ENCODE data around the gene LYL1.
A peak's percentile ranks its signal among the peaks of the same experiment; 100 is the strongest.

LYL1 gene

DNA sequence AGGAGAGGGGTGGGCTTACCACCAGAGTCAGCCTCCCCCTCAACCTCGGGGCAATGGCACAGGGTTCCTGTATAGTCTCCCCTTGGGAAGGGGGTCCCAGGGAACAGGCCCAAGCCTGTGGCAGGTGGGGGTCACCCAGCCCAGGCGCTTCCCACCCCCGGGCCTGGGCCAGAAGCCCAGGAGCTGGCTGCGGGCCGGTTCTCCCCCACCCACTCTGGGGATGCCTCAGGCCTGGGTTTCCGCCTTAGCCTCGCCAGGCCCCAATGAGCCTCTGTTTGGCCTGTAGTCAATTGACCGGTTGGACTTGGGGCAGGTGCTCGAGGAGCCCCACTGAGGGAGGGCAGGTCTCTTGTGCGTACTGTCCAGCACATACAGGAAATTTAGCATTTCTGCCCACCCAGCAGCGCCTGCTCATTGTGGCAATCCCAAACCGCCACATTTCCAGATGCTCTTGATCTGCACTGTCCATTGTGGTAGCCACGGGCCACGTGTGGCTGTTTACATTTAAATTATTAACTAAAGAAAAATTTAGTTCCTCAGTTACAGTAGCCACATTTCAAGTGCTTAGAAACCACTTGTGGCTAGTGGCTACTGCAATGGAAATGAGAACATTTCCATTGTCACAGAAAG lies 9.9 kb downstream of the LYL1 start:
- Mint-ChIP-seq H3K36me3 (no peaks in the 10 kb centered on the region), H3K4me1 (peaks cover 14% of the 10 kb centered on the region), H3K9me3 (no peaks in the 10 kb centered on the region), H3K27me3 (peaks cover 10% of the 10 kb centered on the region), H3K27ac (no peak overlapping the region), H3K4me3 (no peak overlapping the region)

DNA sequence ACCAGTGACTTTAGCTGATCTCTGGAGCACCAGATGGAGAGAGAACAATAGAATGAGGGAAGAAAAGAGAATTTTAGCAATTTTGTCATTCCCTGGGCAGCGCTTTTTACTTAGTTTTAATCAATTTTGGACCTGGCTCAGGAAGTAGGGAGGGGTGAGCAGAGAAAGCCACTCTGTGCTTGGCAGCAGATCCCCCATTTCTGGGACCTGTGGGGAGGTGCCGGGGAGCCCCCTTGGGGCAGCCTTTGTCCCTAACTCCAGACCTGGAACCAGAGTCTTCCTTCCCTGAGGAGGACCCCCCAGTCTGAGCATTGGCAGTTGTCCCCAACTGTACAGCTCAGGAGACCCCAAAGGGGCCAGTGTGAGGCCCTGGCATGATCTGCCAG lies 10.5 kb downstream of the LYL1 start:
- H3K27ac Mint-ChIP-seq = no peak overlapping the region
- no peaks in the 10 kb centered on the region for H3K9me3 Mint-ChIP-seq
- peaks cover 12% of the 10 kb centered on the region for H3K4me1 Mint-ChIP-seq
- H3K36me3 Mint-ChIP-seq = no peaks in the 10 kb centered on the region
- H3K27me3 Mint-ChIP-seq = peaks cover 10% of the 10 kb centered on the region
- no peak overlapping the region for H3K4me3 Mint-ChIP-seq

DNA sequence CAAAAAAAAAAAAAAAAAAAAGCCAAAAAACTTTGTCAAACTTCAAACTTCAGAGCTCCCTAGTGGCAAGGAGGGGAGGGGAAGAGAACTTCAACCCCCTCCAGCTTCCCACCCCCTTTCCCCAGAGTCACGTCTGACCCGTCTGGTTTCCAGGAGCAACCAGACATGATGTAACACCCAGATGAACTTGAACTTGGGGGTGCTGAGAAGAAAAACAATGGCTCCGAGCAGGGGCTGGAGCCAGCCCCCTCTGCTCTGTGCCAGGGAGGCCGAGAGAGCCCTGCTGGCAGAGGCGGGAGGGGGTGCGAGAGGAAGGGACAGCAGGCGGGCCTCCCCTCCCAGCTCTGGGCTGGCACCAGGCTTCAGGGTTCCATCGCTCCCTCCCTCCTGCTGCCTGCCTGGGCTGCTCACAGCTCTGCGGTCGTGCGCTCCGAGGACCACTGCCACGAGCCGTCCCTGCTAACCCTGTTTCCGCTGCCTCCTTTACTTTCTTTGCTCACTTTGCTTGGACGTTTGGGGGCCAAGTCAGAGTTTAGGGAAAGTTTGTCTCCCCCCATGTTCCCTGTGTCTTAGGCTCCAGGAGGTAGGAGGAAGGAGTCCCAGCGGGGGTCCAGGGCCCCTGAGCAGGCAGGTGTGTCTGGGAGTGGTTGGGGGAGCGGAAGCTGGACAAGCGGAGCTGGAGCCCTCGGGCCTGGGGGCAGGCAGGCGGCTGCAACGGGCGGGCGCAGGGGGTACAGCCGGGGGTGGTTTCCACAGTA lies 11.1 kb downstream of the LYL1 start:
- no peak overlapping the region for H3K4me3 Mint-ChIP-seq
- no peaks in the 10 kb centered on the region for H3K36me3 Mint-ChIP-seq
- H3K4me1 Mint-ChIP-seq = peaks cover 9% of the 10 kb centered on the region
- H3K9me3 Mint-ChIP-seq = no peaks in the 10 kb centered on the region
- H3K27ac Mint-ChIP-seq = peak overlapping the region; percentile 41
- peaks cover 6% of the 10 kb centered on the region for H3K27me3 Mint-ChIP-seq

DNA sequence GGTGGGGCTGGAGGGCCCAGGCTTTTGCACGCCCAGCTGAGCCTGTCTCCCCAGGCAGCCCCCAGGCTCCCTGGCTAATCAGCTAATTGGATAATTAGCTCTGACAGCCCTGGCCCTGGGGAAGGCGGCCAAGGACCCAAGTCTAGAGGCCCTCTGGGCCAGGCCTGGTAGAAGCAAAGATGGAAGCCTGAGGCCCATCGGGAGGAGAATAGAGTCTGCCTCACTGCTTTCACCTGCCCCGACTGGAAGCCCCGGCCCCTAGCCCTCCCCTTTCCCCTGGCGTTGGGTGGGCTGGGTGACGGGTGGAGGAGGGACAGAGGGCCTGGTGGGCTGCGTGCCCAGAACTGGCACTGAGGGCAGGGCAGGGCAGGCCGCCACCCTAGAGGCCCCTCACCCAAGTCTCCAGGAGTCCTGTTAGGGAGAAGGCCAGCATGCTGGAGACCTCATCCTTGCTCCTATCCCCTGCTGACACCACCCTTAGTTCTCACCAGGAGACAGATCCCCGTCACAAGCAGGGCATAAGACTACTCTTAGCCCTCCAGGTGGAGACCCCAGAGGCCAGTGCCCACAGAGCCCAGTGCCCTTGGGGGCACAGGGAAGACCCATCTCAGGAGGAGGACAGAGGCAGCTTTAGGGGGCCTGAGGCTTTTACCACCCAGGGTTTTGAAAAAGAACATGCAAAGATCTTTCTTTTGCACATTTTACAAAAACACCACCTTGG lies 12.0 kb downstream of the LYL1 start:
- H3K27ac Mint-ChIP-seq = no peak overlapping the region
- peaks cover 3% of the 10 kb centered on the region for H3K27me3 Mint-ChIP-seq
- H3K36me3 Mint-ChIP-seq = no peaks in the 10 kb centered on the region
- no peak overlapping the region for H3K4me3 Mint-ChIP-seq
- H3K9me3 Mint-ChIP-seq = no peaks in the 10 kb centered on the region
- peaks cover 3% of the 10 kb centered on the region for H3K4me1 Mint-ChIP-seq

DNA sequence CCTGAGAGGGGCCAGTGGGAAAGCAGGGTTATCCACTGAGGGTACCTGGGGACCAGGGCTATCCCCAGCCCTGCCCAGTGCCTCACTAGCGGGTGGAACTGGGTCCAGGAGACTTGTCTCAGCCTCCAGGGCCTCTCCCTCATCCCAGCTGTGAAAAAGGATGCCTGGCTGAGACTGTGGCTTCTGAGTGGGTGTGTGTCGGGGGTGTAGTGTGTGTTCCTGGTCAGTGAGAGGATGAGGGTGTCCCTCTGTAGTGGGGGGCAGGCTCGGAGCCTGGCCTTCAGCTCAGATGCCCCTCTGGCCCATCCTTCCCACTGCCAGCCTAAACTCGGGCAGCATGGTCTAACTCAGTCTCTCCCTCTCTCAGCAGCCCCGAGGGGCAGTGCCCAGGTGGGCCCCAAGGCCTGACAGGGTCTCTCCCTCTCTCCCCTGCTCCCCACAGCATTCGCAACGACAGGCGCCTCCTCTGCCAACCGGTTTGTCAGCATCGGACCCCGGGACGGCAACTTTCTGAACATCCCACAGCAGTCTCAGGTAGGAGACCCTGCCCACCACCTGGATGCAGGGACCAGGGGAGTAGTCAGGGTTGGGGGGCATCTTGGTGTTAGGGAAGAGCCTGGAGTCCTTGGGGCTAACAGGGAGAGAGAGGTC lies 12.7 kb downstream of the LYL1 start:
- H3K9me3 Mint-ChIP-seq = no peaks in the 10 kb centered on the region
- no peak overlapping the region for H3K27ac Mint-ChIP-seq
- peaks cover 3% of the 10 kb centered on the region for H3K4me1 Mint-ChIP-seq
- H3K27me3 Mint-ChIP-seq = peaks cover 3% of the 10 kb centered on the region
- no peak overlapping the region for H3K4me3 Mint-ChIP-seq
- no peaks in the 10 kb centered on the region for H3K36me3 Mint-ChIP-seq

DNA sequence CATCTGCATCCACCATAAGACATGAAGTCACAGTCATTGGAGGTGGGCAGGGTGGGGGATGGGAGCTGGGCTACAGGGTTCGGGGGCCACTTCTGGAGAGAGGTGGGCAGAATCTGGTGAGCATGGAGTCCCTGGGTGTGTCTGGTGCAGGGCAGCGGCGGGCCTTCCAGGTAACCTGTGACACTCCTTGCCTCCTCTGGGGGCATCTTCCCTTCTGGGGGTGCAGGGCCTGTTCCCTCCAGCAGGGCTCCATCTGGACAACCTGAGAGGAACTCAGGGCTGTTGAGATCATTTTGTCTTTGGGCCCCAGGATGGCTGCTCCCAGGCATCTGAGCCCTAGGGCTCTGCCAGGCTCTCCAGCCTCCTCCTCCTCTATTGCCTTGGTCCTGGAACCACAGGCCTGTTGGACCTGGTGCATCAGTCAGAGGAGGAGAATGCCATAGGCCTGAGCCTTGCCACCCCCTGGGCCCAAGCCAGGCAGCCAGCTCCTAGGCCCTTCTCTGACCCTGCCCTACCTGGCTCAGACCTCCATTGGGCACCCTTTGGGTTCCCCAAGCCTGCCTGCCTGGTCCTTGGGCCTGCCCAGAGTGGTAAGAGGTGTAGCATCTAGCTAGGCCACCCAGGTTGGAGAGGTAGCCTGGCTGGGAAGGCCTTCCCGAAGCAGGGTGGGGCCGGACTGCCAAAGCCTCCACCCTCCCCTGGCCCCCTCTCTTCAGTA lies 13.4 kb downstream of the LYL1 start:
- Mint-ChIP-seq H3K36me3 (no peaks in the 10 kb centered on the region), H3K9me3 (no peaks in the 10 kb centered on the region), H3K4me1 (no peaks in the 10 kb centered on the region), H3K27ac (no peak overlapping the region), H3K27me3 (peaks cover 2% of the 10 kb centered on the region), H3K4me3 (no peak overlapping the region)

DNA sequence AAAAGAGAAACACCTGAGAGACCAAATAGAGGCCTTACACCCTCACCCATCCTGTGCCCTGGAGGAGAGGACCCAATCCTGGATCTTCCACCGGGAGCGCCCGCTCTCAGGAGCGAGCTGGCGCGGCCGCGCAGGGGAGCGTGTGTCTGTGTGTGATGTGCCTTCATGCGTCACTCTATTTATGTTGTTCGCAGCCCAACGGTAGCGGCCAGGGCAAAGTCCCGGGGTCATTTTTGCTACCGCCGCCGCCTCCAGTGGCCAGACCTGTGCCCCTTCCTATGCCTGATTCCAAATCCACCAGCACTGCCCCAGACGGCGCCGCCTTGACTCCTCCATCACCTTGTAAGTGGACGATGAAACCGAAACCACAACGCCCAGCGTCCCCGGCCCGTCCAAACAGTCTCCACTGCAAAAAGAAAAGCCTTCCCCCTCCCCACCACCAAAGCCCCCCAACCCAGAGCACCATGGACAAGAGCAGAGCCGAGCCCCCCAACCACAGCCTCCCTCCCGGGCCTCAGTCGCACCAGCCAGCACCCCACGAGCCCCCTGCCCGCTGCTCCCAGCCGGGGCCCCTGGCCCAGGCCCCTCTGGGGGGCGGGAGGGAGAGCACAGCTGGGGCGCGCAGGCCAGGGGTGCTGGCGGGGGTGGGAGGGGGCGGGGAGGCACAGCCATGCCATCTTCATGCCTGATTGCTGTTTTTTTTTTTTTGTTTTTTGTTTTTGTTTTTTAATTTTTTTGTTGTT lies 14.7 kb downstream of the LYL1 start:
- Mint-ChIP-seq H3K4me3 (no peak overlapping the region), H3K9me3 (no peaks in the 10 kb centered on the region), H3K4me1 (no peaks in the 10 kb centered on the region), H3K27ac (no peak overlapping the region), H3K27me3 (no peaks in the 10 kb centered on the region), H3K36me3 (no peaks in the 10 kb centered on the region)

DNA sequence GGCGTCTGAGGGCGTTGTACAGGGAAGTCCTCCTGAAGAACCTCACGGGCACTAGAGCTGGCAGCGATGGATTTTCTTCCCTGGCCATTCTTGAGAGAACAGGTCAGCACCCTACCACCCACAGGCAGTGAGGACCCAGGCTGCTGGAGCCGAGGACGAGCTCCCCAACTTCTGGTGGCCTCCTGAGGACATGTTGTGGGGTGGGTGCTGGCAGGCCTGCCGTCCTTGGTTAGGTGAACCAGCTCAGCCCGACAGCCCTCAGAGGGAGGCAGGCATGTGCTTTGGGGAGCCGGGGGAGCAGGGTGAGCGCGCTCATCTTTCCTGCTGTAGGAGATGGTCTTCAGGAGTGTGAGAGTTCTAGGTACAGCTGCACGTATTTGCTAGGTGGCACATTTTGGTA lies 15.4 kb downstream of the LYL1 start:
- no peaks in the 10 kb centered on the region for H3K4me1 Mint-ChIP-seq
- H3K27me3 Mint-ChIP-seq = no peaks in the 10 kb centered on the region
- H3K27ac Mint-ChIP-seq = no peak overlapping the region
- H3K9me3 Mint-ChIP-seq = no peaks in the 10 kb centered on the region
- H3K36me3 Mint-ChIP-seq = no peaks in the 10 kb centered on the region
- H3K4me3 Mint-ChIP-seq = no peak overlapping the region

DNA sequence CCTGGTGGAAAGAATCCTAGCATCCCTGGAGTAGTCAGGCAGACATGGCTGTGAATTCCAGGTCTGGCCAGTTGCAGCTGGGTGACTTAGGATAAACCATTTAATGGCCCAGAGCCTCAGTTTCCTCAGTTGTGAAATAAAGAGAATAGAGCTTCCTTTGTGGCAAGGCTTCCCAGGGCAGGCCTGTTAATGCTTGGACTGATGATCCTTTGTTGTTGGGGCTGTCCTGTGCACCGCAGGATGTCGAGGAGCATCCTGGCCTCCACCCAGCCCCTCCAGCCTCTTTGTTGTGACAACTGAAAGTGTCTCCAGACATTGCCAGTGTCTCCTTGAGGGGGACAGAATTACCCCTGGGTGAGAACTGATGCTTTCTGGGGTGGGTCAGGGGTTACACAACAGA lies 16.3 kb downstream of the LYL1 start:
- H3K36me3 Mint-ChIP-seq = no peaks in the 10 kb centered on the region
- H3K4me3 Mint-ChIP-seq = no peak overlapping the region
- H3K27ac Mint-ChIP-seq = no peak overlapping the region
- no peaks in the 10 kb centered on the region for H3K4me1 Mint-ChIP-seq
- H3K9me3 Mint-ChIP-seq = no peaks in the 10 kb centered on the region
- no peaks in the 10 kb centered on the region for H3K27me3 Mint-ChIP-seq

DNA sequence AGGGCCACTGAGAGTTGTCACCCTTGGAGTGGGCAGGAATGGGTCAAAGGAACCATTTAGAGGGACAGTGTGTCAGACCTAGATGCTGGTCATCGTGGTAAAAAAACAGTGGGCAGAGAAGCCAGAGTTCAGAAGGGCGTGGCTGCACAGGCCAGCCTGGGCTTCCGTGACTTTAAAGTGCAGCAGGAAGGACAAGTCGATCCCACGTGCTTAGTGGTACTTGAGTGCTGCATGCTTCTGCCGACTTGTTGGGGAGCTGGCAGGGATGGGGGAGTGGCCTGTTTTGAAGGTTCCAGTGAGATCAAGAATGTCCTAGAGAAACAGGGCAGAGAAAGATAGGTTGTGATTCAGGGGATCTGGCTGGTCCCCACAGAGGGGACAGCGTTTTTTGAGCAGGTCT lies 17.0 kb downstream of the LYL1 start:
- H3K4me1 Mint-ChIP-seq = no peaks in the 10 kb centered on the region
- no peaks in the 10 kb centered on the region for H3K36me3 Mint-ChIP-seq
- H3K4me3 Mint-ChIP-seq = no peak overlapping the region
- no peaks in the 10 kb centered on the region for H3K9me3 Mint-ChIP-seq
- no peak overlapping the region for H3K27ac Mint-ChIP-seq
- H3K27me3 Mint-ChIP-seq = no peaks in the 10 kb centered on the region

DNA sequence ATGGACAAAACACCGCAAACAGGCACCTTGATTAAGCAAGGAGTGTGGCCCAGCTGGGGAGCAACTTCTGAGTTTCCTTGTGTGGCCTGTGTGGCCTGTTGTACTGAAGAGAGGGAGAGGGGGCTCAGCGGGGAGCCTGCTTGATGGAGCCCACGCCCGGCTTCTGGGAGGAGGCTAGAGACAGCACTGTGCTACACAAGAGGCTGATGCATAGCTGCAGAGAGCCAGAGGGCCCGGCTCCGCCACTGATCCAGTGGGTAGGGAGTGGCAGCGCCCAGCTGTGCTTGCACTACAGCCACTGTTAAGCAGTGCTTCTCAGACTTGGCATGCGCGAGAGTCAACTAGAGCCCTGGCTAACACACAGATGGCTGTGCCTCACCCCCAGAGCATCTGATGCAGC lies 19.0 kb downstream of the LYL1 start:
- Mint-ChIP-seq H3K27ac (no peak overlapping the region), H3K4me3 (no peak overlapping the region), H3K27me3 (no peaks in the 10 kb centered on the region), H3K4me1 (peaks cover 4% of the 10 kb centered on the region), H3K36me3 (no peaks in the 10 kb centered on the region), H3K9me3 (no peaks in the 10 kb centered on the region)

DNA sequence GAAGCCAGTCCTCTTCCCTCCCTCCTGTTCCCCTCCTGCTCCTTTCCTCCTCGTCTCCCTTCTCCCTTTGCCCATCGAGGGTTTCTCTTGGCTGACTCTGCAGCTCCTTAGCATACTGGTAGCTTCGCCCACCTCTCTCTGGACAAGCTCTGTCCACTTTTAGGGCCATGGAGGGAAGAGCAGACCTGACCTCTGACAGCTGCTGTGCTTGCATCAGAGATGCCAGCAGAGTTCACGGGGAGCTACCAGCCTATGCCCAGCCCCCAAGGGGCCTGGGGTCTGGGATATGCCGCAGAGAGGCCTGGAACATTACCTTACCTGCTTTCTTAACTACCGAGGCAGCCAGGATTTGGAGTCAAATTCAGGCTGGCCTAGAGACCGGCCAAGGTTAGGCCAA lies 19.7 kb downstream of the LYL1 start:
- Mint-ChIP-seq H3K9me3 (no peaks in the 10 kb centered on the region), H3K27ac (peak overlapping the region; percentile 65), H3K27me3 (no peaks in the 10 kb centered on the region), H3K4me1 (peaks cover 4% of the 10 kb centered on the region), H3K36me3 (no peaks in the 10 kb centered on the region), H3K4me3 (no peak overlapping the region)

DNA sequence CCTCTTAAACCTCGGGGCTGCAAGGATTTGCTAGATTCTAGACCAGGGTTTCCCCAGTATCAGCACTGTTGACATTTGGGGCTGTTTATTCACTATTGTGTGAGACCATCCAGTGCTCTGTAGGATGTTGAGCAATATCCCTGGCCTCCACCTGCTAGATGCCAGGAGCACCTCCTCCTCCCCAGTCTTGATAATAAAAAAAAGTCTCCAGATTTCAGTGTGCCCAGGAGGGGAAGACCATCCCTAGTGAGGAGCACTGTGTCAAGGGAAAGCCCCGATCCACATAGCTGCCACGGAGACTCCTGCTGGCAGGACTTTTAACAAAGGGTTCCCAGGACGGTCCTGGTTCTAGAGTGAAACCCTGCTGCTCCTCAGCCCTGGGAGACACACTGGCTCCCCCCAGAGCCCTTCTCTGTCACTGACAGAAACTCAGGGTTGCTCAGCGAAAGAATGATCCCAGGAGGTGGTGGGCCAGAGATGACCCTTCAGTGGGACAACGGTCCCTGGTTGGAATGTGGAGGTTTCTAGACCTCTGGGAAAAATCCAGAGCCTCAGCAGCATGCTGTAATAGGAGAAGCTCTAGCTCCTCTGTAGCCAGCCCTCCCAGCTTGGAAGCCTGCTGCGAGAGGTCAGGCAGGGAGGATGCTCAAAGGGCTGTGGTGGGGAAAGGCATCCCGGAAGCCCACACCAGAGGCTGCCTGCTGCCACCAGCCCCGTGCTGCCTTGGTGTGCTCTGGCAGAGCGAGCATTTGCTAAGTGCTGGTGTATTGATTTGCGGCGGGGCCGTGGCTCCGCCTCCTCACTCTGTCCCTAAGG lies 20.3 kb downstream of the LYL1 start:
- Mint-ChIP-seq H3K4me1 (peaks cover 4% of the 10 kb centered on the region), H3K4me3 (no peak overlapping the region), H3K27ac (no peak overlapping the region), H3K27me3 (no peaks in the 10 kb centered on the region), H3K36me3 (no peaks in the 10 kb centered on the region), H3K9me3 (no peaks in the 10 kb centered on the region)

DNA sequence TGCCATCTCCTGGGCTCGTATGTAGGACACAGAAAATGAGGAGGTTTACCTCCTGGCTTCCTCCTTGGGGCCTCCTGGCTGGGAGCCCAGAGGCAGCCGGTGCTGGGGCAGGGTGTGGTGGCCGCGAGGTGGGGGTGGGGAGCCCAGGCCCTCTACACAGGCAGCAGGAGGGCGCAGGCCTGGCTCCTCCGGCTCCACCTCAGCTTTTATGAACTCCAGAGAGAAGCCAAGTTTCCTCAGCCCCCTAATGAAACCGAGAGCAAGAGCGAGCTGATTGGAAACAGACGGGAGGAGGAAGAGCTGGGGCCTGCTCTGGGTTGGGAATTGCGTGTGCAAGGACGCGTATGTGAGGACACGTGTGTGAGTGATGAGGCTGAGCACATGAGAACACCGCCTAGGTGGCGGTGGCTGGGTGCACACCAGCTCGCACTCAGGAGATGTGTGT lies 23.1 kb downstream of the LYL1 start:
- no peak overlapping the region for H3K27ac Mint-ChIP-seq
- H3K9me3 Mint-ChIP-seq = no peaks in the 10 kb centered on the region
- H3K4me1 Mint-ChIP-seq = peaks cover 4% of the 10 kb centered on the region
- no peak overlapping the region for H3K4me3 Mint-ChIP-seq
- no peaks in the 10 kb centered on the region for H3K36me3 Mint-ChIP-seq
- H3K27me3 Mint-ChIP-seq = no peaks in the 10 kb centered on the region
